GM18868 (cell line): Measurements from ENCODE around the gene NHEJ1.

Source experiments
- ATAC-seq: cut with Tn5 transposase; IDR thresholded peaks from one replicate; pipeline ENCODE4 v1.9.1; 2021; ENCODE audit warnings: mild to moderate bottlenecking, moderate library complexity; ENCODE audit not compliant: unreplicated experiment

Gene NHEJ1

DNA sequence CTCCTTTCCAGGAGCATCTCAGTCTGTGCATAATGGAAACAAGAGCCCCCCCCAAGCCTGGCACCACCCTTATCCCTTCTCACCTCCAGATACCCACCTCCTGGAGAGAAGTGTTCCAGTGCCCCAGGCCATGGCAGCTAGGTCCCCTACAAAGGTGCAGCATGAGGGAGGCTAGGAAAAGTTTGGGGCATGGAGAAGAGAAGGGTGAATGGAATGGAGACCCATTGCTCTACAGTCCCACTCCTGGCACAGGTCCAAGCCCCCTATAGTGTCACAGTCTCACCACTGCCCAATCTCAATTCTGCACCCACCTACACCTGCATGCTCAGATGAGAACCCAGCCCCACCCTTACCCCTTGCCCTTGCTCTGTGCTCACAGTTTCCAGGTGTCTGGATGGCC, 8.3 kb upstream of the NHEJ1 start:
- ATAC-seq = no peak

DNA sequence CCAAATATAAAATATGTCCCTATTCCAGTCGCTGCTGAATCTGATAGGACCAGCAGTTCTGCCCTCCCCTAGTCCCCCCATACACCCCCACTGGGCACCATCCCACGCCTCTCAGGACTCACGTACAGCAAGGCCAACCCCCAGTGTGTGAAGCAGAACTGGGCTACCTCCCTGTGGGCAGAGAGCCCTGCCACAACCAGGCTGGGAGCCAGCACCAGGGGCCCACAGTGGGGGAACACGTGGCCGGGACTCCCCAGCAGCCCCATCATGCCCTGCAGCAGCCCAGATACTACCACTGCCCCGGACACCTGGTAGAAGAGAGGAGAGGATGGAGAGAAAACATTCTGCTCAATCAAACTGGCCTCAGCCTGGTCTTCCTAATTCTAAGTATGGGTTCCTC, 7.9 kb upstream of the NHEJ1 start:
- ATAC-seq = peak; percentile 80

DNA sequence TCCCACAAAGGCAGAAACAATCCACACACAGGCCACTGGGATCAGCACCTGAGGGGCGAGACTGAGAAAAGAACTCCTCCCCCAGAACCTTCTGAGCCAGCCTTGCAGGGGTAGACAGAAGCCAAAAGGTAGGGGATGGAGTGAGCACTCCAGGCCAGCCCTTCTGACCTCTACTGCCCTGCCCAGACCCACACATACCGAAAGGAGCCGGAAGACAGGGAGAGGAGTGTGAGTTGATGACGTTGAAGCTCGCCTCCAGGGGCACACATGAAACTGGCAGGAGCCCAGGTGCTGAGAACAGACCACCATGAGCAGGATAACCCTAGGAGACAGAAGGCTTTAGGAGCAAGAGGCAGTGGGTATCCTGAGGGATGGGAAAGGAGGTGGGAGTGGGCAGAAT, 7.4 kb upstream of the NHEJ1 start:
- no peak for ATAC-seq

DNA sequence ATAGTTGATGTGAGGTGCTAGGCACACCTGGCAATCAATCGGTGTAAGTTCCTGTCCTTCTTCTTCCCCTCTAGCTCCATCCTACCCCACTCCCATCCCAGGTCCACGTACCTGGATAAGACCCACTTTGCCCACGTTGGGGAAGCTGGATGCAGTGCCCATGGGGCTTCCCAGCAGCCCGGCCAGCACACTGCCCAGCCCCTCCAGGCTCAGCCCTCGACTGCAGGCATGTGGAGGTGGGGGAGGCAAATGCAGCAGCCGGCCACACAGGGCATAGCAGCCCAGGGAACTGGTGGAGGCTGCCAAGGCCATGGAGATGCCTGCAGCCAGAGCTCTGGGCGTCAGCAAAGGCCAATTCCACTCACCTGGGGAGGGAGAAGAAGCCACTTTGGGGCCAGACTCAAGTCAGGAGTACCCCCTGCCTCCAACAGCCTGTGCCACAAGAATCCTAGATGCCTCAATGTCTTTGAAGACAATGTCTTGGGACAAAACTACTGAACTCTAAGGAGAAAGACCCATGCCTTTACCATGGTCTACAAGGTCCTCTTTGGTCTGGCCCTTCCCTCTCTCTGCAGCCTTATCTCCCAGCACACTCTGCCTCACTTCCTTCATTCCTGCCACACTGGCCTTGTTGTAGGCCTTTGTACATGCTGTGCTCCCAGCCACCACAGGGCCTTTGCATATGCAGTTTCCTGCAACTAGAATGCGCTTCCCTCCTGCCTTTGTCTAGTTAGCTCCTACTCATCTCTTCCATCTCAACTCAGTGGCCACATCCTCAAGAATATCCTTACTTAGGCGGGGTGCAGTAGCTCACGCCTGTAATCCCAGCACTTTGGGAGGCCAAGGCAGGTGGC, 4.7 kb upstream of the NHEJ1 start:
- ATAC-seq = no peak

DNA sequence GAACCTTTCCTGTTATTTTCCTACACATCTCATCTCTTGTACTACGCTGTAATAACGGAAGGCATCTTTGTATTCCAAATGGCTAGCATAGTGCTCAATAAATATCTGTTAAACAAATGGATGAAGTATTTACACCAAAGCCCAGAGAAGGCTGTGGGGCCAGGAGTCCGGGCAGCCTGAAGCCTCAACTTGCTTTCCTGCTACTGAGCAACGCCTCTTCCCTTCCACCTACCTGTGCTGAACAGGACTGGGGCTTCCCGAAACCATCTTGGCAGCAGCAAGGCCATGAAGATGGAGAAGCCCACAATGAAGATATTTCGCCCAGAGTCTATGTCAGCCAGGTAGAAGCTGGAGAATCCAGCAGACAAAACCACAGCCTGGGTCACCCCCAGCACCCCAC, 2.5 kb upstream of the NHEJ1 start:
- ATAC-seq = no peak

DNA sequence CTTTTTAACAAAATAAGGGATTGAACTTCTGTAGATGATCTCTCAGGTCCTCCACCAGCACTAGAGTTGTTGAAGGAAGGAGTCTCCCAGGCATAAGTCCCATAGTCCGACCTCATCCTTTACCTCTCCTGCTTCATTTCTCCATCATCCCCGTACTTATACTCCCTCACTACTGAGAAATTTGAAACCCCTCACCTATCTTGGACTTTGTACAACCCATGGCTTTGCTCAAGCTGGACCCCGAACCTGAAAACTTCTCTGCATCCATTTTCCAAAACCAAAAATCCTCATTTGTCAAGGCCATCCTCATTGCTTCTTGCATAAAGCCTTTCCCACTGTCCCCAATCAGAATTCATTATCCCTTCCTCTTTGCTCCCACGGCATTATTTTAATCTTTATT, 482 bp upstream of the NHEJ1 start:
- no peak for ATAC-seq

DNA sequence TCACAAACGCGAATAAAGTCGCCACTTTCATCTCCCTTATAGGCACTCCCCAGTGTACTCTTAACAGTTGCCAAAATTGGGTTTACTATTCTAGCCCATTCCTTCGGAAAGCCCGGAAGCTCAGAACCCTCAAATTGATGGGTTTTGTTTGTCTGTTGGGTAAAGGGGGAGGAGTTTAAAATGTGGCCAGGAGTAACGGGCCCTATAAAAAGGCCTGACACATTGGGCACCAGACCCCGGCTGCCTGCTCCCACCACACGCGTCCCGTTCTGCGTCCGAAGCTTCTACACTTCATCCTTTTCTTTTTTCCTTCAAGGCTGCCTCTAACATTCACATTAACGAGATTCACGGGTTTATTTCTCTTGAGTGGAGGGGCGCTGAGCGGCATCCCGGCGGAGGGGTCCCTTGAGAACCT, 837 bp downstream of the NHEJ1 start:
- ATAC-seq = peak; percentile 1

DNA sequence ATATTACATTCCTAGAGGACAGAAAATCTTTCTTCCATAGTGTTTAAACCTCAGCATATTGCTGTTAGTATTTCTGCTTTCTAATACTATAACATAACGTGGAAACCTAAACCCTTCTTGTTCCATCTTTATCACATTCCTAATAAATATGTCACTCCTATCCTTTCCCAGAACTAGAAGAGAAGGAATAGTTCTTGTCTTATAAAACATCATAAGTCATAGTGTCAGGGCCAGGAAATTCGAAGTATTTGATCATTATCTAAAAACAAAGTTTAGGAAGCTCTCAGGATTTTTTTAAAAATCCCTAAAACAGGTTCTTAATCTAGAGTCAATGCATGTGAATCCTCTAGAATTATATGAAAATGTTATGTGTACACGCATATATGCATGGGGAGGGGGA, 2.0 kb downstream of the NHEJ1 start:
- ATAC-seq = no peak

DNA sequence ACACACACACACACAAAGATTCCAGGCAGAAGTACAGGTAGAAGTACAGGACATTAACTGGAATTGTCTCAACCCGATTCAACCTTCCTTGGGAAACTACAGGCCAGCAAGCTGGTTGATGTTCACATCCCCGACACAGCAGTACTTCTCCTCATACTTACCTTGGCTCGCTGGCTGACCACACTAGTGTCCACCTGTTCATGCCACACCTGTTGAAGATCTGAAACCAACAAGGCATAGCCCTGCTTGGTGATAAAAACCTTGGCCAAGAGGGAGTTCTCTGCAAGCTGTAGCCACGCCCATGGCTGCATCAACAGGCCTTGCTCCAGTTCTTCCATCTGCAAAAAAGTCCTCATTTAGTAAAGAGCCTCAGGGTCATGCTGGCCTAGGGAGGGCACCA, 2.6 kb downstream of the NHEJ1 start:
- no peak for ATAC-seq

DNA sequence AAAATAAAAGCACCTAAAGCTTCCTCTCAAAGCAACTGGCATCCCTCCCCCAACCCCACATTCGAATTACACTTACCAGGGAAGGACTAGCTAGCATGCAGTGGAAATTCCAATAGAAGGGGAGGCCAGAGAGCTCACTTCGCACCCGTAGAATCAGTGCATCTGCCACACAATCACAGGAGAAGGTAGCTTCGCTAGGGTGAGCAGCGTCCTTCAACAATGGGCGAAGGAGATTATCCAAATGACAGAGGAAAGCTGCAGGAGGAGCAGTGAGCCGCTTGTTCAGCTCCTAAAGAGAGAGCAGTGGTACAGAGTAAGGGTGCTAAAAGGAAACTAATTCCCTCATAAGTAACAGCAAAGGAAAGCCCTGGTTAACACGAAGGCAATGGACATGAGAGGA, 3.2 kb downstream of the NHEJ1 start:
- no peak for ATAC-seq

DNA sequence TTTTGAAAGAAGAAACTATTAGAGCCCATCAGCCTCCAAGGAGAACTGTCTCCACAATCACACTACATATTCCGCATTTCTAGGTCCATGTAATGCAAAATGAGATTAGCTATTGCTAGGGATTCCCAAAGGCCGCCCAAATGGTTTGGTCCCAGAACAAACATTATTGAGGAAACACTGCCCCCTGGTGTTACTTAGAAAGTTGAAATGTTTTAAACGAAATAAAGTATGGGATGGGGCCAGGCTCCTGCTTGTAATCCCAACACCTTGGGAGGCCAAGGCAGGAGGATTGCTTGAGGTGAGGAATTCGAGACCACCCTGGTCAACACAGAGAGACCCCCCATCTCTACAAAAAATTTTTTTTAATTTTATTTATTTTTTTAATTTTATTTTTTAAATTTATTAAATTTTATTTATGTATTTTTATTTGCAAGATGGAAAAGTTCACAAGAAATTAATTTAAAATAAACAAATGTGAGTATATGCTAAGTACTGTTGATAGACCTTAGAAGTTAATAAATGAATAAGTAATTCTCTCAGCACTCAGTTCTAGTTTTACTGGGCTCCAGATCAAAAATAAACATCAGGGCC, 5.5 kb downstream of the NHEJ1 start:
- ATAC-seq = no peak

DNA sequence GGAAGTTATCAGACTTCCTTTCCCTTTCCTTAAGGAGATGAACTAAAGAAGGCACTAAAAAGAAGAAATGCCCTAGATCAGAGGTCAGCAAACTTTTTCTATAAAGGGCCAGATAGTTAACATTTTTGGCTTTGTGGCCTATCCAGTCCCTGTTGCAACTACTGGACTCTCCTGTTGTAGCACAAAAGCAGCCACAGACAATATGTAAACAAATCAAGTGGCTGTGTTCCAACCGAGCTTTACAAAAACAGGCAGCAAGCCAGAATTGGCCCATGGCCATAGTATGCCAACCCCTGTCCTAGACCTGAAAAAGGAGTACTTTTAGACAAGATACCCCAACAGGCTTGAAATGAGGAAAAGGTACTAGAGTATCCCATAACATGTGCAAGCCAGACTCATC, 10.9 kb downstream of the NHEJ1 start:
- no peak for ATAC-seq

DNA sequence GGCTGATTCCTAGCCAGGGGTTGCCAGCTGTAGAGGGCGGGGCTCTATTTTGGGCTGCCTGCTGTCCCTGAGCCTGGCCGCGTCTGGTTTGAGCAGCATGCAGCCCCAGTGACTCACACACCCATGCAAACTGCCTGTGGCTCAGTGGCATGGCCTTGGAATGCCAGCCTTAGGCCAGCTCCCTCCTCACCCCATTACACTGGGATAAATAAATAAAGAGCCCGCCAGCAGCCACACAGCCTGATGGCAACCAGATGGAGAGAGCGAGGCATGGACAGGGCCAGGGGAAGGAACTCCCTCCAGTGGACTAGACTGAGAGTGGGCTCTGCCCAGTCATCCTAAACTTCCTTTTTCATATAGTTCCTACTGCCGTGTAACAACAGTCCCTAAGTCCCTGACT, 18.3 kb downstream of the NHEJ1 start:
- ATAC-seq = no peak

DNA sequence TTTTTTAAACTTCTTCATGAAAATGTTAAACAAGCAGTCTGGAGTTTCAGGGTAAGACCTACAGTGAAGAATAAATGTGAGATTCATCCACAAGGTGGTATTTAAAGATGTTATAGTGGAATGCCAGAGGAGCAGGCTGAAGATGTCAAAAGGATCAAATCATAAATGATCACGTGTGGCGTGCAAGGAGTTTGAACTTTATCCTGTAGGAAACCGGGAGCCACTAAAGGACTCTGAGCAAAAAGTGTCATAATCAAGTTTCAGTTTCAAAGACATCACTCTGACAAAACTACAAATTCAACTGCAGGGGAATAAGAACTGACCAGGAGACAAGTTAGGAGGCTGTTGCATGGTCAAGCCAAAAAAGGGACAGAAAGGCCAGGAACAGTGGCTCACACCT, 19.9 kb downstream of the NHEJ1 start:
- no peak for ATAC-seq

DNA sequence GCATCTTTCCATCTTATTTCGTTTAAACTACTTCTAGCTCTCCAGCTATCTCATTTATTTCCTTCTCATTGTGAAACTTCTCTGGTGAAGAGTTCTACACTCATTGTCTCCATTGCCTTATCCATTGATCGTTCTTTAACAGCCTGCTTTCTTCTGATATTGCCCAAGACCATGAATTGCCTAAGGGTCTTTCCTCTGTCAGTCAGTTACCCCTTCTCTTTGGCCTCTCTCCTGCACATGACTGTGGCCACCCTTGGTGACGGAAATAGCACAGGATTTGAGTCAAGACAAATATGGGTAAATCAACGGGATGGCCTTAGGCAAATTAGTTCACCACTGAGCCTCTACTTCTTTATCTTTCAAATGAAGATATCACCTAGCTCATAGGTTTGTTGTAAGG, 26.6 kb downstream of the NHEJ1 start:
- no peak for ATAC-seq

DNA sequence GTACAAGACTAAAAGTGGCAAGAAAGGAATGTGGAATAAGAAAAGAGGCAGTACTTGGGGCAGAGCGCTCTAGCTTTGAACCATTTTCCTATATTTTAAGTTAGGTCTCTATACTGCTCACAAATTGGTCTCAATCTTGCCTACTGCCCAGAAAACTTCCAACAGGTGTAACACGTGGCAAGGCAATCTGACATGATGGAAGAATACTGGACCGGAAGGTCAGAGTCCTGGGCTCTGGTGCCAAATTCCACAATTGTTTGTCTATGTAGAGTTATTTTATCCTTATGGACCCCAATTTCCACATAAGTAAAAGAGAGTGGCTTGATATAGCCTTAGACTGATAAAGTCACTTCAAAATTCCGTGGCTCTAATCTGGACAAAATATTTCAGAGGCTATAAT, 28.9 kb downstream of the NHEJ1 start:
- no peak for ATAC-seq

DNA sequence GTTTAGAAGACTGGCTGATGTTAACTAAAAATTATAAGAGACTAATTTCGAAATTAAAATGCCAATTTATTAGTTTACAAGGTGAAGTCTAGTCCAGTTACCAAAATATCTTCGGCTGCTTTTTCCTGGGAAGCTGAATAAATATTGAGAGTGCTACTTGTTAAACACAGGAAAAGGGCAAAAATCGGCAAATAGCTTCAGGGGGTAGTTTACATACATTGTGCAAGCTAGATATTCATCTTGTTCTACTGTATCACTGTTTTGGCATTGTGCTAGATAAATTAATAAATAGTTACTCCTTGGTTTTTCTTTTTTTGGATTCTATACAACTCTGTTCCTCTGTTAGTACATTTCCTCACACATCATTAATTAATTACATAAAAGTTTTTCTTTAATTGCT, 29.3 kb downstream of the NHEJ1 start:
- ATAC-seq = no peak

DNA sequence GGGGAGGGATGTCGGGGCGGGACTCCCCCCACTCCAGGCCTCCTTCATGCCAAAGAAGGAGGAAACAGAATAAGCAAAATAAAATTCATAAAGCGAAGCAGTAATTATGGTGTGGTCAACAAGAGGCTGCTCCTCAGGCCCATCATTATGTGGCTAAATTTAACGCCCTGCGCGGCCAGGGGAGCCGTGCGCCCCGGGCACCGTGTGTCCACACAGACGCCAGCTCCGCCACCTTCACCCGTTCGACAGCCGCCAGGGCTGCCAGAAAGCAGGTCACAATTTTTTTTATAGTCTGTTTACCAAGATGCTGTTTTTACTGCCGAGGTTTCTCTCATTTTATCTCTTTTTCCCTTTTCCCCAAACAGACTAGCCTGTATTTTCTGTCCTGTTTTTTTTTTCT, 31.0 kb downstream of the NHEJ1 start:
- ATAC-seq = no peak

DNA sequence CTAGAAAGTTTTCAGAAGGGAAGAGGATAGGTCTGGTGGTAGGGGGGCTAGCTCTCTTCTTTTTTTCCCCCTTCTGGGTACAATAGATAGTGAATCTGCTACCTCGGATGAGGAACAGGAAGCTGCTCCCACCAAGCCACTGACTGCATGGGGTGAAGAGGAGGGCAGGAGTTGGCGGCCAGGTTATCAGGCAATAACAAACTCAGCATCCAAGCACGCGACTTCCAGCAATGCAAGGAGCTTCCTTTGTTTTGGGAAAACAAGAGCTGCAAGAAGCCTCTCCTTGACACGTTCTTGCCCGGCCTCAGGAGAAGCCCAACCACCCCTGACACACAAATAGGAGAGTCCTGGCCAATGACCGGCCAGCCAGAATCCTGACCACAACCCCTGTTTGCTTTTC, 32.2 kb downstream of the NHEJ1 start:
- ATAC-seq = no peak

DNA sequence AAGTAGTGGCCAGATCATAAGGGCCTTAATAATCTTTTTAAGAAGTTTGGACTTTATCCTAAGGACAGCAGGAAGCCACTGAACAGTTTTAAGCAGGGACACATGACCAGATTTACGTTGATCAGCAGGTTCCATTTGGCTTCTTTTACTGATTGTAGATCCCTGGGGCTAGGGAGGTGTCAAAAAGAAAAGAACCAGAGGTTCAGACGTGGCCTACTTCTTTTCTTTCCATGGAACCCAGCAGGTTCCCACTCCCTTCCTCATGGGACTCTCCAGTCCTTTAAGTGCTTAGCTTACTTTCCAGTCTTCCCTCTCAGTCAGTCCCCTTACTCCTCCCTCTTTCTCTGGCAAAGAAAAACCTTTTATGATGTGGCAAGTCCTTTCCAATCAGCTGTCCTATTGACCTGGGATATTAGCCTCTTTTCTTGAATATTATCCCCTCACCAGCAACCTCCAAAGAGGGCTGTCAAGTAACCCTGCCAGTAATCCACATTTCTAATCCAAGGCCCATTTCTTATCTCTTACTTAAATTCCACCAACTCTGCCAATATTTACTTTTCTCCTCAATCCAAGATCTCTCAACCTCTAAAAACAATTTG, 33.5 kb downstream of the NHEJ1 start:
- ATAC-seq = no peak

DNA sequence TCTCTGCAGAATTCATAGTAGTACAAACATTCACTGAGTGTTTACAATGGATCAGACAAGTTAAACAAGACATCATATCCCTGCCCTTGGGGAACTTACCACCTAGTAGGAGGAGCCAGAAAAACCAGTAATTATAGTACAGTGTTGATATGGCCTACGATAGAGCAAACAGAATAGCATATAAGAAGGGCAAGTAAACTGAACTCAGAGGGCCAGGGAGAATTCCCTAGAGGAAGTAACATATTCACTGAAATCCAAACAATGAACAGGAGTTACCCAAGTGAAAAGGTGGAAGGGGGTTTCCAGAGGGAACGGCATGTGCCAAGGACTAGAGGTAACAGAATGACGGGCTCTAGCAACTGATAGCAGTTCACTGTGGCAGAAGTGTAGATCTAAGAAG, 34.1 kb downstream of the NHEJ1 start:
- ATAC-seq = no peak

DNA sequence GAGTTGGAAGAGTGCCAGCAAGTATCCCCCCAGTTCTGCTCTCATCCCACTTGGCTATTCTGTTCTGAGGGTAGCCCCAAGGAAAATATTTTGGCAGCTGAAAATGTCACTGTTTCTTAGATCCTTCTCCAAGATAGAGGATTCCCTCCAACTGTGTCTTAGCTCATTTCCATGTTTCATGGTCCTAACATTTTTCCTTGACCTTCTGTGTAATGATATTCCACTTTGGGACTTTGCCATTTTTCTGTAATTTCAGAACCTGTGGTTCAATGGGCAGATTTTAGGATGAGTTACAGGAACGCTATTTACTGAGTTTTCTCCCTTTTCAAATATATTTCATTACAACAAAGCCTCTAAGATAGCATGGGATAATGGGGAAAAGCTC, 34.7 kb downstream of the NHEJ1 start:
- no peak for ATAC-seq
